IPS-15b (cell line): ENCODE data around the gene NANOS1.

Source experiments
- H3K27me3 ChIP-seq: one replicate; pipeline ENCODE4 v1.6.1; 2013; ENCODE audit warnings: low read length; ENCODE audit not compliant: control insufficient read depth, insufficient read depth
- H3K36me3 ChIP-seq: one replicate; pipeline ENCODE4 v1.6.1; 2013; ENCODE audit warnings: low read length; ENCODE audit not compliant: control insufficient read depth, insufficient read depth
- H3K4me1 ChIP-seq: one replicate; pipeline ENCODE4 v1.6.1; 2013; ENCODE audit warnings: mild to moderate bottlenecking, low read length; ENCODE audit not compliant: control insufficient read depth, insufficient read depth
- H3K4me3 ChIP-seq: one replicate; pipeline ENCODE4 v1.5.1; 2013; ENCODE audit warnings: low read depth, low read length
- H3K9ac ChIP-seq: one replicate; pipeline ENCODE4 v1.6.1; 2013; ENCODE audit warnings: low read depth, mild to moderate bottlenecking, low read length
- H3K9me3 ChIP-seq: one replicate; pipeline ENCODE4 v1.6.1; 2013; ENCODE audit warnings: mild to moderate bottlenecking, low read length; ENCODE audit not compliant: control insufficient read depth, insufficient read depth

Gene NANOS1

DNA sequence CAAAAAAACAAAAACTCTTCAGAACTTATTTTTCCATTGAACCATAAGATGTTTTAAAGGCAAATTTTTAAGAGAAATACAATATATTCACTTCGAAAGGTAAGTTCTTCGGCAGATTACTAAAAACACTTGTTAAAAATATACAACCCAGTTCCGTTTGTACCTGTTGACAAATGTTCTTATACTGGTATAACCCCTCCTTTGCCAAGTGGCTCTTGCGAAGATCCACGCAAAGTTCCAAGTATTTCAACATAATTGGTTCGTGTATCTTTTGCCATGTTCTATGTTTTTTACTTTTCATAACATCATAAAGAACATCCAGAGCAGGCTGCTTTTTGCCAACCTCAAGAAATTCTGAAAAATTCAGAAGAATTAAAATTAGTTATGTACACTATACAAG is 44.1 kb downstream of the NANOS1 start:
- Histone ChIP-seq H3K9ac (no peak overlapping the region), H3K4me3 (no peak overlapping the region), H3K4me1 (peaks cover 2% of the 10 kb centered on the region), H3K27me3 (no peaks in the 10 kb centered on the region), H3K36me3 (peaks cover 33% of the 10 kb centered on the region), H3K9me3 (no peaks in the 10 kb centered on the region)

DNA sequence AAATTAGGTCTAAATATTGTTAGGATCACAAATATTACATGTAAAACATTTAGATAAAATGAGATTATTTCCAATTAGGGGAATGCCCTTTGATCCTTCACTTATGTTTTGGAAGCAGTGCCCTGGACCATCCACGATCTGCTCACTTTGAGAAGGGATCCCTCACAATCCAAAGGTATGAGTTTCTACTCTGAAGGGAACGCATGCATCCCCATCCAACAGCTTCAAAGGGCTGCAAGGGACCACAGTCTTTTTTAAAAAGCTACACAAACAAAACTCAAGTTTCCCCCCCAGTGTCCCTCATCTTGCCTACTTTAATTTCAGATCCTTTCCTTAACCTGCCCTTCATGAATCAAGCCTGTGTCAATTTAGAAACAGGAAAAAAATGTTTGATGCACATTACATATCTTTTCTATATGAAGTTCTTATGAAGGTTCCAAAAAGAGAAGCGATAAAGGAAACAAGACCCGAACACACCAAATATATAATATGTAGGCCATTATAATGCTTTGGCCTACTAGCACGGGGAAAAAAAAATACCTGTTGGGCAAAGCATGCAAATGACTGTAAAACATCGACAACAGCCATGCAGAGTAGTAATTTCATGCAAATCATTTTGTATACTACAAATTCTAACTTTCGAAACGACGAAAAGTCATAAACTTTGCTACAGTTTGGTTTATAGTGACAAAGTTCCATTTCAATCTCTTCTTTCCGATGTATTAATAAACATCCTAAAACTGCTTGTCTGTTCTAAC is 49.1 kb downstream of the NANOS1 start:
- Histone ChIP-seq H3K9ac (peak overlapping the region; percentile 99), H3K4me3 (peak overlapping the region; percentile 81), H3K36me3 (peaks cover 4% of the 10 kb centered on the region), H3K27me3 (no peaks in the 10 kb centered on the region), H3K9me3 (no peaks in the 10 kb centered on the region), H3K4me1 (peaks cover 2% of the 10 kb centered on the region)

DNA sequence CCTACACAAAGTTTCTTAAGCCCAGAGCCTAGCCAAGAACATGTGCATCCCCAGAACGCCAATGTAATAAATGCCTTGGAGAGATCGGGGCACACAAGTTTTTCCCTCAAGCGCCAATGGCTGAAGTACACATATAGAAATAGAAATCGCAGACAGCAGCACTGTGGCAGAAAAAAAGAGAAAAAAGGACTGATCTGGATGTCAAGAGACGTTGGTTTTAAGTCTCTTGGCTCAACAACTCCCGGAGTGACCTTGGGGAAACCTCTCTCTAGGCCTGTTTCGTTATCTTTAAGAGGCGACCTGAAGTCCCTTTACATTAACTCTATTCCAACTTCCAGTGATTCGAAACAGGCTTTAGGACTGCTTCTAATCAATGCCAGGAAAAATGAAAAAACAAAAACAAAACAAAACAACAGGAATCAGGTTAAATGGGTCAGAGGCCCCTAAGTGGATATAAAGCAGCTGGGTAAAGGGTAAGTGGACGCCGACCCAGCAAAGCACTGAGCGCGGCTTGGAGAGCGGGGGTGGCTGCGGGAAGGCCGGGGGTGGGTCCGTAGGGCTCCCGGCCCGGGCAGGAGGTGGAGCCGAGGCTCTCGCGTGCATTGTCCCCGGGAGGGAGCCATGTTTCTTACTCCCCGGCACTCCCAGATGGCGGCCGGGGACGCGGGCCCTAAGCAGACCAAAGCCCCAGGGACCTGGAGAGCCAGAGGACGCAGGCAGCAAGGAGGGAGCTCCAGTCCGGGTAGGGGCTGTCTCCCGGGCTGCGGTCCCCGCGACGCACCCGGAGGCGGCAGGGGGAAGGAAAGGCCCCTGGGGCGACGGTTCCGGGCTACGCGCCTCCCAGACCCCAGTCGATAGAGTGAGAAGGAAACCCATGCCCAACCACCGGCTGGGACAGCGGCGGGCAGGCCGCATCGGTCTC is 50.3 kb downstream of the NANOS1 start:
- H3K4me1 ChIP-seq, result peaks cover 2% of the 10 kb centered on the region

DNA sequence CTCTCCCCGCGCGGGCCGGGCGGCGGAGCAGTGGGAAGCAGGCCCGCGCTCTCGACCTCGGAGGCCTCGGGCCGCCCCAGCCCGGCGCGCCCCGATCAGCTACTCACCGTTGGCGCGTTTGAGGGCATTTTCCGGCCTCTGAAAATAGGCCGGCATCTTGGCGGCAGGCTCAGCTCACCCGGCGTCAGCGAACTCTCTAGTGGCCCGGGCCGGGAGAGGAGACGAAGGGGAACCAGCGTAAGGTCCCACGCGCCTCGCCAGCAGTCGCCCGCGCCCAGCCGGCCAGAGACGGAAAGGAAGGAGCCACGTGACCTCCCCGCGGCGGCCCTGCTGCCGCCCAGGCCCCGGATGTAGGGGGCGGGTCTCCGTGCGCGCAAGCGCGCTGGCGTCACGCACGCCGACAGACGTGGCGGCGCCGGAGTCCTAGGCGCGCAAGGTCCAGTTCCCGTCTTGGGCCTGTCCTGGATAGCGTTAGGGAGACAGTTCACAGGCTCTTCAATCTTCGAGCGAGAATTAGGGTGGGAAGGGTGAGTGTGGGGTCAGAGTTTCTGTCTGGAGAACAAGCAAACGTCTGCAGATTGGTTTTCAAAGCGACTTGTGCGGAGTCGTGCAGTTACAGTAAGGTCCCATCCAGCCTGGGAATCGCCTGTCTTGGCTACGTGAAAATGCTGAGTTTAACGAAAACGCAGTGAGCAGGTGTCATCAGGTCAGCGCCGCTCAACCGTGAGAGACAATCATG is 51.2 kb downstream of the NANOS1 start, which contains the start of gene EIF3A:
EIF3A (minus strand) TSS at position 297 of the 739 bp plus-strand sequence; CDS start at position 156, 141 bp downstream.
- H3K4me1 ChIP-seq, result no peaks in the 10 kb centered on the region
- no peaks in the 10 kb centered on the region for H3K36me3 ChIP-seq
- H3K4me3 ChIP-seq, result peak within 1 kb of the TSS; percentile 81
- H3K9me3 ChIP-seq, result no peaks in the 10 kb centered on the region
- no peaks in the 10 kb centered on the region for H3K27me3 ChIP-seq
- peak within 1 kb of the TSS; percentile 99 for H3K9ac ChIP-seq

More for the DNA sequence above, 50.3 kb downstream of the NANOS1 start:
- Histone ChIP-seq H3K4me3 (peak overlapping the region; percentile 81), H3K36me3 (no peaks in the 10 kb centered on the region), H3K27me3 (no peaks in the 10 kb centered on the region), H3K9me3 (no peaks in the 10 kb centered on the region), H3K9ac (peak overlapping the region; percentile 99)
